HPDE6-E6E7 (cell line): ENCODE data around the gene AGXT2.

ENCODE experiments used
- DNase-seq: peaks from one replicate; pipeline ENCODE4 v3.0.0; 2011; ENCODE audit warnings: missing footprints; ENCODE audit errors: extremely low spot score

Gene AGXT2

GRCh38 chr5:34968258-34968657, 79.5 kb downstream of the AGXT2 start:
- DNase-seq = no peak

DNA sequence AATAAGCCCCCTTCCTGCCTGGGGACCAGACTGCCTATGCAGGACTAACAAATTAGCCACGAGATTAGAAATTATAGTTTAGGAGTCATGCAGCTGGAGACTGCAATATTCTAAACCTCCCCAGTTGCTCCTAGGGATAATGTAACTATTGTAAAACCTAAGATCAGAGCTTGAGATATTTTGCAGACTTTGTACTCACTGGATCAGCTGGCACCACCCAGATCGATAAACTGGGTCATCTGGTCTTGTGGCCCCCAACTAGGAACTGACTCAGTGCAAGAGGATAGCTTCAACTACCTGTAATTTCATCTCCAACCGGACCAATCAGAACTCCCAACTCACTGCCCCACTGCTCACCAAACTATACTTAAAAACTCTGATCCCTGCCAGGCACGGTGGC, 80.2 kb downstream of the AGXT2 start:
- no peak for DNase-seq

- DNase-seq = peak; percentile 37
Measured at GRCh38 chr5:34959323-34959722, 88.4 kb downstream of the AGXT2 start.

- DNase-seq = peak; percentile 28
Measured at GRCh38 chr5:34957857-34958690, 89.7 kb downstream of the AGXT2 start.

GRCh38 chr5:34957321-34957720, 90.4 kb downstream of the AGXT2 start:
- no peak for DNase-seq
